Testis (tissue), 3 donors: Measurements from ENCODE around the gene CRYGN. TPM values are rescaled to one million over a fixed set of nuclear protein-coding genes. Genes with fewer than 3 reads are reported as not detected.

Experiments
- DNase-seq: peaks from one replicate; pipeline ENCODE4 v3.0.0-alpha.2; 2019
- H3K27ac ChIP-seq, 2 donors: fragments of 200-600 bp; sonication (generic); one replicate each; pipeline ENCODE4 v1.5.1; 2019
- H3K27me3 ChIP-seq: fragments of 200-600 bp; sonication (generic); one replicate; pipeline ENCODE4 v1.5.1; 2019
- H3K36me3 ChIP-seq: fragments of 200-600 bp; sonication (generic); one replicate; pipeline ENCODE4 v1.5.1; 2017; ENCODE audit warnings: low read depth; ENCODE audit errors: missing control alignments
- H3K4me1 ChIP-seq: fragments of 200-600 bp; sonication (generic); one replicate; pipeline ENCODE4 v1.5.1; 2019
- H3K4me3 ChIP-seq, 2 donors: fragments of 200-600 bp; sonication (generic); one replicate each; pipeline ENCODE4 v1.5.1; 2017 to 2019
- H3K9me3 ChIP-seq: fragments of 200-600 bp; sonication (generic); one replicate; pipeline ENCODE4 v1.5.1; 2017
- CTCF ChIP-seq, 3 experiments: fragments of 450-650 bp in 2 of 3; fragments of 200-600 bp in 1 of 3; sonication (generic) in 1 of 3; IDR thresholded peaks; one replicate each; pipeline ENCODE4 v1.5.1; 2016 to 2019; ENCODE audit warnings: antibody characterized with exemption in 3 of 3, mild to moderate bottlenecking in 2 of 3, moderate library complexity in 1 of 3
- POLR2A ChIP-seq: fragments of 450-650 bp; IDR thresholded peaks from one replicate; pipeline ENCODE4 v1.6.1; 2017; ENCODE audit warnings: antibody characterized with exemption, mild to moderate bottlenecking, moderate library complexity
- WGBS, 2 donors: methylation state at CpG; one replicate each; pipeline ENCODE4 v1.1.5; 2018; 5-methylcytosine and 5-hydroxymethylcytosine counted together
- intact Hi-C: fragments of 100-400 bp; cut with DNase I; formaldehyde crosslinking; loops from one replicate; pipeline ENCODE4 v1.15.1; 2023; ENCODE audit warnings: low total_unique reads
- polyA plus RNA-seq: library from polyadenylated mRNA; stranded (reverse); fragments of 350-450 nt; fragmentation: Illumina TruSeq; extraction: RNeasy Lipid Tissue Mini Kit (QIAGEN cat#74804); gene quantifications from one replicate; pipeline ENCODE4 v1.2.3, GENCODE V29; 2014; ENCODE audit warnings: low read depth, low replicate concordance; ENCODE audit not compliant: insufficient read depth
- total RNA-seq, 2 donors: library from RNA; depleted of rRNA; stranded (reverse); fragments of >200 nt; gene quantifications; one replicate each; pipeline ENCODE4 v1.2.3, GENCODE V29; 2016

The CRYGN gene
- total and polyA plus RNA-seq, 3 donors from 2014 or later = 0.44 to 1.7 (median 0.62) TPM

DNA sequence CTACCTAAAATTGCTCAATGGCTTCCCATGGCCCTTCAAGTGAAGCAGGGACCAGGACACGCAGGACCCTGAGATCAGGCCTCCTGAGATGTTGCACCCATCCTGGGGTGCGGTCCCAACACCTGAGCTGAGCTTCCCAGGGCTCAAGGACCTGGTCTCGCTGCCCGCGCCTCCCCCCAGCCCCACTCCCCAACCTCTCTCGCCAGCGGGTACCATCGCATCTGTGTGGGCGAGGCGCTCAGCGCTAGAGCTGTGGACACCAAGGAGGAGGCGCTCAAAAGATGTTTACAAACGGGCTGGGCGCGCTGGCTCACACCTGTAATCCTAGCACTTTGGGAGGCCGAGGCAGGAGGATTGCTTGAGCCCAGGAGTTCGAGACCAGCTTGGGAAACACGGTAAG, 7.4 kb upstream of the CRYGN start:
- no peaks in the 10 kb centered on the region for H3K9me3 ChIP-seq
- intact Hi-C loops = no loop called here
- no peak overlapping the region for H3K4me3 ChIP-seq
- H3K4me1 ChIP-seq = no peaks in the 10 kb centered on the region
- TF ChIP-seq POLR2A (no peak), CTCF (IDR thresholded peaks at IDR 0.05) (no peak)
- H3K36me3 ChIP-seq = no peaks in the 10 kb centered on the region
- no peak for DNase-seq
- WGBS, 2 donors = 72 to 95% methylated on average over 17 to 18 of the region's 18 CpGs
- no peaks in the 10 kb centered on the region for H3K27me3 ChIP-seq
- H3K27ac ChIP-seq = no peak overlapping the region

DNA sequence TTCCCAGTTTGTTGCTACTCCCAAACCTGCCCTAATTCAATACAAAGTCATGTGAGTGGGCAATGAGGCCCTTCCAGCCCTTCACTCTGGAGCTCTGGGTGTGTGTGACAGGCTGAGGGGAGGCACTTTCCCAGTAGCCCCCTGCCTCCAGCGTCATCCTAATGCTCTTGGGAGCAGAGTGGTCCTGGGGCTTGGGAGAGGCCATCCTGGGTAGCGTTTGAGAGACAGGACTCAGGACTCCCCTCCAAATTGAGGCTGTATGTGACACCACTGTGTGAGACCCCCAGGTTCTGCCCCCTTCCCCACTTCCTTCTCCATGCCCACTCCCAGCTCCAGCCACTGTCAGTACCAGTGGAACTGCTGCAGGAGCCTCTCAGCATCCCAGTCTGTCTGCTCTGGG, 6.5 kb upstream of the CRYGN start:
- H3K9me3 ChIP-seq = no peaks in the 10 kb centered on the region
- intact Hi-C loops = no loop called here
- TF ChIP-seq CTCF (IDR thresholded peaks at IDR 0.05) = no peak
- no peak for TF ChIP-seq POLR2A
- H3K4me3 ChIP-seq = no peak overlapping the region
- H3K36me3 ChIP-seq = no peaks in the 10 kb centered on the region
- DNase-seq = no peak
- no peak overlapping the region for H3K27ac ChIP-seq
- no peaks in the 10 kb centered on the region for H3K4me1 ChIP-seq
- WGBS, 2 donors = 83 to 90% methylated on average over 2 of the region's 2 CpGs
- no peaks in the 10 kb centered on the region for H3K27me3 ChIP-seq

DNA sequence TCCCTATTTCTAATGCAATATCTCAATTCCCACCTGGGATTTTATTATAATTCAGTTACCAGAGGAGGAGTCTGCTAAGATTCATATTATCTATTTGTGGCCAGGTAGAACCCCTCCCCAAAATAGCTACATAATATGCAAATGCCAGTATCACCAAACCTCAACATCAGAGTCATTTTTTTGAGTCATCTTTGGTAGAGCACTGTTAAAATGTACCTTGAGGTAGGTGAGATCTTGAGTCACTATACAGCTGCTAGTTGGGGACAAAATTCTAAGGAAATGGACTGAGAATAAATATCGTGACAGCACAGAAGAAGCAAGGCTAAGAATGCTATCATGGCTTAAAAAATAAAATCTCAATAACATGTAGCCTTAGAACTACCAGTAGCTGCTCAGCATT, 4.7 kb upstream of the CRYGN start:
- 85 to 93% methylated on average over 1 of the region's 1 CpG for WGBS, 2 donors
- Histone ChIP-seq H3K9me3 (no peaks in the 10 kb centered on the region), H3K4me3 (no peak overlapping the region), H3K27me3 (no peaks in the 10 kb centered on the region), H3K36me3 (no peaks in the 10 kb centered on the region), H3K27ac (no peak overlapping the region), H3K4me1 (peaks cover 11% of the 10 kb centered on the region)
- intact Hi-C loops = no loop called here
- no peak for DNase-seq
- TF ChIP-seq POLR2A (no peak), CTCF (IDR thresholded peaks at IDR 0.05) (no peak)

DNA sequence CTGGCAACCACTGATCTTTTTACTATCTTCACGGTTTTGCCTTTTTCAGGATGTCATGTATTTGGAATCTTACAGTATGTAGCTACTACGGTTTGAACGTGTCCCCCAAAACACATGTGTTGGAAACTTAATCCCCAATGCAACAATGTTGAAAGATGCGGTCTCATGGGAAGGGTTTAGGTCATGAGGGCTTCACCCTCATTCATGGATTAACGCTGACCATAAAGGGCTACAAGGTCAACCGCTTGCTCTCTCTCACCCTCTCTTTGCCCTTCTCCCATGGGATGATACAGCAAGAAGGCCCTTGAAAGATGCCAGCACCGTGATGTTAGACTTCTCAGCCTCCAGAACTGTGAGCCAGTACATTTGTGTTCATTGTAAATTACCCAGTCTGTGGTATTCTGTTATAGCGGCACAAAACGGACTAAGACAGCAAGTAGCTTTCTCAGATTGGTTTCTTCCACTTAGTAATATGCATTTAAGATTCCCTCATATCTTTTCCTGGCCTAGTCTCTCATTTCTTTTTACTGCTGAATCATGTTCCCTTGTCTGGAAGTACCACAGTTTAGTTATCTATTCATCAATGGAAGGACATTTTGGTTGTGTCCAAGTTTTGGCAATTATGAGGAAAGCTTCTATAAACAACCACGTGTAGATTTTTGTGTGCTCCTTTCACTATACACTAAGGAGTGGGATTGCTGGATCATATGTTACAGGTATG, 3.0 kb upstream of the CRYGN start:
- H3K27me3 ChIP-seq = no peaks in the 10 kb centered on the region
- no peaks in the 10 kb centered on the region for H3K36me3 ChIP-seq
- no peaks in the 10 kb centered on the region for H3K9me3 ChIP-seq
- H3K4me3 ChIP-seq = no peak overlapping the region
- H3K4me1 ChIP-seq = peaks cover 13% of the 10 kb centered on the region
- 79 to 82% methylated on average over 10 of the region's 10 CpGs for WGBS, 2 donors
- no peak overlapping the region for H3K27ac ChIP-seq
- DNase-seq = no peak
- intact Hi-C loops = no loop called here
- TF ChIP-seq CTCF (IDR thresholded peaks at IDR 0.05) = no peak
- TF ChIP-seq POLR2A = no peak
